ENCODE results near the gene MALRD1. TPM values are rescaled to one million over a fixed set of nuclear protein-coding genes. Genes with fewer than 3 reads are reported as not detected.
A peak's percentile ranks its signal among the peaks of the same experiment; 100 is the strongest.

Gene MALRD1
- total RNA-seq, 1 experiment from 2014 or later = not detected

- no peak for TF ChIP-seq CTCF (IDR thresholded peaks at IDR 0.05; ENCODE audit: unreplicated experiment)
- POLR2A ChIA-PET = no interaction called here
- Mint-ChIP-seq H3K4me3 (ENCODE audit: unreplicated experiment) (no peak overlapping the region), H3K9me3 (ENCODE audit: unreplicated experiment) (no peaks in the 10 kb centered on the region), H3K4me1 (ENCODE audit: insufficient read depth, unreplicated experiment) (no peaks in the 10 kb centered on the region), H3K27ac (ENCODE audit: low read depth, unreplicated experiment) (no peak overlapping the region), H3K27me3 (ENCODE audit: insufficient read depth, unreplicated experiment) (no peaks in the 10 kb centered on the region), H3K36me3 (ENCODE audit: insufficient read depth, unreplicated experiment) (no peaks in the 10 kb centered on the region)
- no peak for DNase-seq (ENCODE audit: unreplicated experiment)
- BruUV-seq (replicated peaks) = no TSS peak
- intact Hi-C loops (cut with micrococcal nuclease) = no loop called here
- CTCF ChIA-PET = interaction anchor here (0.6 to 1.2 kb wide), 3 partner anchors 257 to 1348 kb away, joined by 3 to 4 read pairs (median 3); no protein-coding TSS in a partner anchor
Observed at GRCh38 chr10:19169041-19169440, 120.4 kb downstream of the MALRD1 start.

GRCh38 chr10:19169684-19170083 lies 121.1 kb downstream of the MALRD1 start:
- POLR2A ChIA-PET = interaction anchor here (0.7 kb wide), 1 partner anchor 25 kb away, joined by 3 read pairs; no protein-coding TSS in a partner anchor
- Mint-ChIP-seq H3K27ac (ENCODE audit: low read depth, unreplicated experiment) (no peak overlapping the region), H3K27me3 (ENCODE audit: insufficient read depth, unreplicated experiment) (no peaks in the 10 kb centered on the region), H3K36me3 (ENCODE audit: insufficient read depth, unreplicated experiment) (no peaks in the 10 kb centered on the region), H3K4me1 (ENCODE audit: insufficient read depth, unreplicated experiment) (no peaks in the 10 kb centered on the region), H3K9me3 (ENCODE audit: unreplicated experiment) (no peaks in the 10 kb centered on the region), H3K4me3 (ENCODE audit: unreplicated experiment) (no peak overlapping the region)
- DNase-seq (ENCODE audit: unreplicated experiment) = peak; percentile 14
- intact Hi-C loops (cut with micrococcal nuclease) = no loop called here
- CTCF ChIA-PET = interaction anchor here (0.6 to 1.2 kb wide), 3 partner anchors 258 to 1348 kb away, joined by 3 to 4 read pairs (median 3); no protein-coding TSS in a partner anchor
- TF ChIP-seq CTCF (IDR thresholded peaks at IDR 0.05; ENCODE audit: unreplicated experiment) = no peak
- no TSS peak for BruUV-seq (replicated peaks)

DNA sequence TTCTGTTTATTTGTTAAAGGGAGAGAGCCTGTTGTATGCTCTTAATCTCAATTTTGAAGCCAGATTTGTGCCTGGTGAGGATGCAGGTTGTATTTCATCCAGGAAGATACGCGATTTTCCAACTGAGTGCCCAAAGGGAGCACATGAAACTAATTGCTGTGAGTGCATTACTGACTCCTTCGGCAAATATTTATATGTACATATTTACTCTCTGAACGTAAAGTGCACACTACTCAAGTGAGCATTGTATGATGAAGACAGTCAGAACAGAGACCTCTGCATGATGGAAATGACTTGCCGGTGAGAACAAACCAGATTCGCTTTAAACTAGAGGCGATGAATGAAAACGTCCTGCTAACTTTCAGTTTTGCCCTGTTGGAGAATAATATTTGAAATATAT lies 130.1 kb downstream of the MALRD1 start:
- TF ChIP-seq CTCF (IDR thresholded peaks at IDR 0.05; ENCODE audit: unreplicated experiment) = no peak
- H3K9me3 Mint-ChIP-seq (ENCODE audit: unreplicated experiment) = no peaks in the 10 kb centered on the region
- H3K27ac Mint-ChIP-seq (ENCODE audit: low read depth, unreplicated experiment) = no peak overlapping the region
- no peaks in the 10 kb centered on the region for H3K27me3 Mint-ChIP-seq (ENCODE audit: insufficient read depth, unreplicated experiment)
- intact Hi-C loops (cut with micrococcal nuclease) = no loop called here
- no TSS peak for BruUV-seq (replicated peaks)
- ChIA-PET POLR2A (no interaction called here), CTCF (interaction anchor here (0.6 to 0.7 kb wide), 2 partner anchors 182 to 946 kb away, joined by 3 read pairs; no protein-coding TSS in a partner anchor)
- no peak for DNase-seq (ENCODE audit: unreplicated experiment)
- H3K4me3 Mint-ChIP-seq (ENCODE audit: unreplicated experiment) = no peak overlapping the region
- H3K4me1 Mint-ChIP-seq (ENCODE audit: insufficient read depth, unreplicated experiment) = no peaks in the 10 kb centered on the region
- H3K36me3 Mint-ChIP-seq (ENCODE audit: insufficient read depth, unreplicated experiment) = no peaks in the 10 kb centered on the region

DNA sequence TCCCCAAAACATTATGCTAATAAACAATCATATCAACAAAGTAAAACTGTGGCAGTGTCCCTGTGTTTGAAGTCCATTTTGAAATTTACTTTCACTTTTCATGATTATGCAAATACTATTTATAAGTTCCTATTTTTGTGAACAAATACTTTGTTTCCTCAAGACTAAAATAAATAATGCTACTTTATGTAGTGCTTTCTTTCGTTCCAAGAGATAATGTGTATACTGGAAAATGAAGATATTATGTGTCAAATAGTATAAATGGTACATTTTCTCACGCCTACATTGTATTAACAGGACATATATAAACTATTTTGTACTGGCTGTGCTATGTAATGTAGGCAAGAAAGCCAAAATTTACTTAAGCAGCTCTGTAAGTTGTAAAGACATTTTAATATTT lies 136.3 kb downstream of the MALRD1 start:
- intact Hi-C loops (cut with micrococcal nuclease) = no loop called here
- Mint-ChIP-seq H3K36me3 (ENCODE audit: insufficient read depth, unreplicated experiment) (no peaks in the 10 kb centered on the region), H3K9me3 (ENCODE audit: unreplicated experiment) (peaks cover 8% of the 10 kb centered on the region), H3K4me3 (ENCODE audit: unreplicated experiment) (no peak overlapping the region), H3K4me1 (ENCODE audit: insufficient read depth, unreplicated experiment) (no peaks in the 10 kb centered on the region), H3K27me3 (ENCODE audit: insufficient read depth, unreplicated experiment) (no peaks in the 10 kb centered on the region), H3K27ac (ENCODE audit: low read depth, unreplicated experiment) (no peak overlapping the region)
- POLR2A ChIA-PET = no interaction called here
- no TSS peak for BruUV-seq (replicated peaks)
- no peak for DNase-seq (ENCODE audit: unreplicated experiment)
- no peak for TF ChIP-seq CTCF (IDR thresholded peaks at IDR 0.05; ENCODE audit: unreplicated experiment)
- CTCF ChIA-PET = no interaction called here

Data from MCF 10A (cell line).